GM23338 (cell line): ENCODE results near the gene NDUFA11. TPM values are rescaled to one million over a fixed set of nuclear protein-coding genes. Genes with fewer than 3 reads are reported as not detected.

Experiments
- ATAC-seq: fragments of 200-7000 bp; cut with Tn5 transposase; 3 replicates; pipeline ENCODE4 v1.9.1; 2020
- DNase-seq: peaks from one replicate; pipeline ENCODE4 v3.0.0-alpha.2; 2015; ENCODE audit warnings: low spot score
- H2AFZ ChIP-seq: fragments of 200-600 bp; sonication (generic); 2 replicates; pipeline ENCODE4 v1.8.0; 2016; ENCODE audit warnings: antibody characterized with exemption, mild to moderate bottlenecking, moderate library complexity
- H3F3A ChIP-seq: fragments of 200-600 bp; sonication (generic); replicated peaks from 2 replicates; pipeline ENCODE4 v1.8.0; 2017; ENCODE audit warnings: antibody characterized with exemption, mixed run types, low read depth
- H3K27ac ChIP-seq: fragments of 200-600 bp; sonication (generic); 2 replicates; pipeline ENCODE4 v1.6.1; 2016; ENCODE audit warnings: low read depth
- H3K27me3 ChIP-seq: fragments of 200-600 bp; sonication (generic); 2 replicates; pipeline ENCODE4 v1.8.0; 2016; ENCODE audit warnings: mild to moderate bottlenecking, mixed run types, moderate library complexity; ENCODE audit not compliant: insufficient read depth
- H3K36me3 ChIP-seq: fragments of 200-600 bp; sonication (generic); 2 replicates; pipeline ENCODE4 v1.8.0; 2016; ENCODE audit warnings: mild to moderate bottlenecking; ENCODE audit not compliant: insufficient read depth
- H3K4me1 ChIP-seq: fragments of 200-600 bp; sonication (generic); 2 replicates; pipeline ENCODE4 v1.8.0; 2016; ENCODE audit warnings: mild to moderate bottlenecking, moderate library complexity; ENCODE audit not compliant: insufficient read depth
- H3K4me2 ChIP-seq: fragments of 200-600 bp; sonication (generic); 2 replicates; pipeline ENCODE4 v1.7.1; 2017; ENCODE audit warnings: mixed run types
- H3K4me3 ChIP-seq: fragments of 200-600 bp; sonication (generic); 2 replicates; pipeline ENCODE4 v1.6.1; 2016; ENCODE audit warnings: mixed run types
- H3K79me2 ChIP-seq: fragments of 200-600 bp; sonication (generic); replicated peaks from 2 replicates; pipeline ENCODE4 v1.8.0; 2017; ENCODE audit warnings: mild to moderate bottlenecking; ENCODE audit not compliant: insufficient read depth
- H3K9me2 ChIP-seq: fragments of 200-600 bp; sonication (generic); 2 replicates; pipeline ENCODE4 v1.8.0; 2017; ENCODE audit not compliant: insufficient read depth
- H4K20me1 ChIP-seq: fragments of 200-600 bp; sonication (generic); replicated peaks from 2 replicates; pipeline ENCODE4 v1.8.0; 2017; ENCODE audit warnings: mild to moderate bottlenecking; ENCODE audit not compliant: insufficient read depth
- H3K27ac Mint-ChIP-seq: 2 replicates; pipeline ENCODE4 v1.8.0; 2020; ENCODE audit warnings: inconsistent platforms, mild to moderate bottlenecking, moderate library complexity, mixed read lengths
- H3K27me3 Mint-ChIP-seq: 3 replicates; pipeline ENCODE4 v1.8.0; 2022; ENCODE audit warnings: low read depth, mild to moderate bottlenecking, moderate library complexity, mixed read lengths, inconsistent platforms; ENCODE audit not compliant: insufficient read depth, poor library complexity
- H3K36me3 Mint-ChIP-seq: 3 replicates; pipeline ENCODE4 v1.8.0; 2021; ENCODE audit warnings: low read depth, mild to moderate bottlenecking, inconsistent platforms, moderate library complexity, mixed read lengths
- H3K4me1 Mint-ChIP-seq: 3 replicates; pipeline ENCODE4 v1.8.0; 2020; ENCODE audit warnings: mild to moderate bottlenecking, inconsistent platforms, mixed read lengths
- H3K4me3 Mint-ChIP-seq: 3 replicates; pipeline ENCODE4 v1.8.0; 2021; ENCODE audit warnings: moderate library complexity, mild to moderate bottlenecking, inconsistent platforms, mixed read lengths
- H3K9me3 Mint-ChIP-seq: 3 replicates; pipeline ENCODE4 v1.8.0; 2020; ENCODE audit warnings: moderate library complexity, mild to moderate bottlenecking, inconsistent platforms, mixed read lengths
- CREB1 ChIP-seq: fragments of 250-450 bp; sonication (Bioruptor Pico); IDR thresholded peaks from 2 replicates; pipeline ENCODE4 v1.5.0; 2020; ENCODE audit warnings: low read depth, mild to moderate bottlenecking, moderate library complexity
- EZH2 ChIP-seq: fragments of 200-600 bp; sonication (generic); IDR thresholded peaks from one replicate; pipeline ENCODE4 v1.8.0; 2017; ENCODE audit warnings: antibody characterized with exemption, mild to moderate bottlenecking, low read depth; ENCODE audit not compliant: unreplicated experiment
- EZH2phosphoT487 ChIP-seq: fragments of 200-600 bp; sonication (generic); IDR thresholded peaks from one replicate; pipeline ENCODE4 v1.8.1; 2018; ENCODE audit warnings: antibody characterized with exemption; ENCODE audit not compliant: unreplicated experiment
- JUNB ChIP-seq: IDR thresholded peaks from one replicate; pipeline ENCODE4 v1.6.1; 2016; ENCODE audit warnings: antibody characterized with exemption; ENCODE audit not compliant: unreplicated experiment
- NANOG ChIP-seq: IDR thresholded peaks from 2 replicates; pipeline ENCODE4 v1.6.1; 2016; ENCODE audit warnings: antibody characterized with exemption, borderline replicate concordance
- POLR2AphosphoS5 ChIP-seq: IDR thresholded peaks from 2 replicates; pipeline ENCODE4 v1.6.1; 2016; ENCODE audit warnings: antibody characterized with exemption, low read depth
- STAT1 ChIP-seq: IDR thresholded peaks from one replicate; pipeline ENCODE4 v1.6.1; 2016; ENCODE audit warnings: antibody characterized with exemption; ENCODE audit not compliant: unreplicated experiment
- ZNF114 ChIP-seq: fragments of 250-450 bp; sonication (Bioruptor Pico); IDR thresholded peaks from 2 replicates; pipeline ENCODE4 v1.5.0; 2020; ENCODE audit warnings: mild to moderate bottlenecking, moderate library complexity
- ZNF331 ChIP-seq: fragments of 250-450 bp; sonication (Bioruptor Pico); IDR thresholded peaks from 2 replicates; pipeline ENCODE4 v1.5.0; 2020; ENCODE audit warnings: low read depth, mild to moderate bottlenecking, moderate library complexity
- polyA plus RNA-seq: library from polyadenylated mRNA; unstranded; fragments of >200 nt; fragmentation: Nextera tagmentation; extraction: Ambion mirVana; gene quantifications from 2 replicates; pipeline ENCODE4 v1.2.1, GENCODE V29; 2016
- total RNA-seq: library from RNA; depleted of rRNA; stranded (reverse); fragments of >200 nt; shearing (Covaris generic); gene quantifications from 2 replicates; pipeline ENCODE4 v1.2.3, GENCODE V29; 2014
- TF ChIP-seq, protein P1 (sequence below): IDR thresholded peaks from one replicate; pipeline ENCODE4 v1.6.1; 2018; ENCODE audit warnings: antibody characterized with exemption; ENCODE audit not compliant: unreplicated experiment
- TF ChIP-seq, protein P2 (sequence below), 2 experiments: fragments of 200-600 bp in 1 of 2; sonication (generic) in 1 of 2; conservative IDR thresholded peaks; 2 replicates each; pipeline versions ENCODE4 v1.5.1 to v1.6.1; 2016 to 2017; ENCODE audit warnings: antibody characterized with exemption in 2 of 2, low read depth in 2 of 2, mild to moderate bottlenecking in 2 of 2, moderate library complexity in 1 of 2
- TF ChIP-seq, protein P3 (sequence below): IDR thresholded peaks from 2 replicates; pipeline ENCODE4 v1.6.1; 2016; ENCODE audit warnings: antibody characterized with exemption

The NDUFA11 gene
- total and polyA plus RNA-seq, 2 experiments from 2014 or later = 171 to 523 TPM

DNA sequence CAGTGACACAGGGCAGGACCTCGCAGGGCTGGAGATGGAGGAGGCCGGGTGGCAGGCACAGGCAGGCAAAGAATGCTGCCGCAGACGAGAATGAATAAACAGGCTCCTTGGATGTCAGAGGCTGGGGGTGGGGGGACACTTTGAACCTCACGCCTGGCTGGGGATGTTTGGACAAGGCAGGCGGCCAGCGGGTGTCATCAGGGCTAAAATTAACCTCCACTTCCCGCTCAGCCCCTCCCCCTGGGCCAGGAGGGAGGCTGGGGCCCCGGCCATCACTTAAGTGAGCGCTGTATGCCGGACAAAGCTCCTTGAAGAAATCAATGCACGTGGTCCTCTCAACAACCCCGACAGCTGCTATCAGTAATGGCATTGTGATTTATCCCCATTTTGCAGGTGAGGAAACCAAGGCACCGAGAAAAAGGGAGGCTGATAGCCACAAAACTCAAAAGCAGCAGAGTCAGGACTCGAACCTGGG lies 22.9 kb downstream of the NDUFA11 start:
- H3K79me2 ChIP-seq = no peaks in the 10 kb centered on the region
- H3K36me3 ChIP-seq = no peaks in the 10 kb centered on the region
- no peaks in the 10 kb centered on the region for H3K9me2 ChIP-seq
- DNase-seq (peak; percentile 43), ATAC-seq (peak; percentile 53)
- no peaks in the 10 kb centered on the region for H3K27me3 ChIP-seq
- H3K4me1 ChIP-seq = peaks cover 14% of the 10 kb centered on the region; the same call in 1 of the 2 replicates
- Mint-ChIP-seq H3K4me3 (no peak overlapping the region), H3K36me3 (no peaks in the 10 kb centered on the region), H3K27me3 (peaks cover 5% of the 10 kb centered on the region), H3K4me1 (peaks cover 14% of the 10 kb centered on the region), H3K27ac (no peak overlapping the region), H3K9me3 (no peaks in the 10 kb centered on the region; the same call in 2 of the 3 replicates)
- peak overlapping the region; percentile 64; the same call in 1 of the 2 replicates for H3K4me2 ChIP-seq
- 0 out of 2 replicates have a peak overlapping the region, but pooled peaks have one; percentile 18 for H2AFZ ChIP-seq
- no peaks in the 10 kb centered on the region for H3F3A ChIP-seq
- TF ChIP-seq EZH2 (no peak), ZNF331 (no peak), ZNF114 (CRISPR knock-in tag) (no peak), CREB1 (no peak)
- TF ChIP-seq, protein P1, sequence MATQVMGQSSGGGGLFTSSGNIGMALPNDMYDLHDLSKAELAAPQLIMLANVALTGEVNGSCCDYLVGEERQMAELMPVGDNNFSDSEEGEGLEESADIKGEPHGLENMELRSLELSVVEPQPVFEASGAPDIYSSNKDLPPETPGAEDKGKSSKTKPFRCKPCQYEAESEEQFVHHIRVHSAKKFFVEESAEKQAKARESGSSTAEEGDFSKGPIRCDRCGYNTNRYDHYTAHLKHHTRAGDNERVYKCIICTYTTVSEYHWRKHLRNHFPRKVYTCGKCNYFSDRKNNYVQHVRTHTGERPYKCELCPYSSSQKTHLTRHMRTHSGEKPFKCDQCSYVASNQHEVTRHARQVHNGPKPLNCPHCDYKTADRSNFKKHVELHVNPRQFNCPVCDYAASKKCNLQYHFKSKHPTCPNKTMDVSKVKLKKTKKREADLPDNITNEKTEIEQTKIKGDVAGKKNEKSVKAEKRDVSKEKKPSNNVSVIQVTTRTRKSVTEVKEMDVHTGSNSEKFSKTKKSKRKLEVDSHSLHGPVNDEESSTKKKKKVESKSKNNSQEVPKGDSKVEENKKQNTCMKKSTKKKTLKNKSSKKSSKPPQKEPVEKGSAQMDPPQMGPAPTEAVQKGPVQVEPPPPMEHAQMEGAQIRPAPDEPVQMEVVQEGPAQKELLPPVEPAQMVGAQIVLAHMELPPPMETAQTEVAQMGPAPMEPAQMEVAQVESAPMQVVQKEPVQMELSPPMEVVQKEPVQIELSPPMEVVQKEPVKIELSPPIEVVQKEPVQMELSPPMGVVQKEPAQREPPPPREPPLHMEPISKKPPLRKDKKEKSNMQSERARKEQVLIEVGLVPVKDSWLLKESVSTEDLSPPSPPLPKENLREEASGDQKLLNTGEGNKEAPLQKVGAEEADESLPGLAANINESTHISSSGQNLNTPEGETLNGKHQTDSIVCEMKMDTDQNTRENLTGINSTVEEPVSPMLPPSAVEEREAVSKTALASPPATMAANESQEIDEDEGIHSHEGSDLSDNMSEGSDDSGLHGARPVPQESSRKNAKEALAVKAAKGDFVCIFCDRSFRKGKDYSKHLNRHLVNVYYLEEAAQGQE = no peak
- TF ChIP-seq, protein P2, sequence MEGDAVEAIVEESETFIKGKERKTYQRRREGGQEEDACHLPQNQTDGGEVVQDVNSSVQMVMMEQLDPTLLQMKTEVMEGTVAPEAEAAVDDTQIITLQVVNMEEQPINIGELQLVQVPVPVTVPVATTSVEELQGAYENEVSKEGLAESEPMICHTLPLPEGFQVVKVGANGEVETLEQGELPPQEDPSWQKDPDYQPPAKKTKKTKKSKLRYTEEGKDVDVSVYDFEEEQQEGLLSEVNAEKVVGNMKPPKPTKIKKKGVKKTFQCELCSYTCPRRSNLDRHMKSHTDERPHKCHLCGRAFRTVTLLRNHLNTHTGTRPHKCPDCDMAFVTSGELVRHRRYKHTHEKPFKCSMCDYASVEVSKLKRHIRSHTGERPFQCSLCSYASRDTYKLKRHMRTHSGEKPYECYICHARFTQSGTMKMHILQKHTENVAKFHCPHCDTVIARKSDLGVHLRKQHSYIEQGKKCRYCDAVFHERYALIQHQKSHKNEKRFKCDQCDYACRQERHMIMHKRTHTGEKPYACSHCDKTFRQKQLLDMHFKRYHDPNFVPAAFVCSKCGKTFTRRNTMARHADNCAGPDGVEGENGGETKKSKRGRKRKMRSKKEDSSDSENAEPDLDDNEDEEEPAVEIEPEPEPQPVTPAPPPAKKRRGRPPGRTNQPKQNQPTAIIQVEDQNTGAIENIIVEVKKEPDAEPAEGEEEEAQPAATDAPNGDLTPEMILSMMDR (conservative IDR thresholded peaks at IDR 0.05; ENCODE audit: low read depth in 2 of 2) = no peak
- H4K20me1 ChIP-seq = no peaks in the 10 kb centered on the region
- H3K27ac ChIP-seq = no peak overlapping the region
- H3K4me3 ChIP-seq = no peak overlapping the region

DNA sequence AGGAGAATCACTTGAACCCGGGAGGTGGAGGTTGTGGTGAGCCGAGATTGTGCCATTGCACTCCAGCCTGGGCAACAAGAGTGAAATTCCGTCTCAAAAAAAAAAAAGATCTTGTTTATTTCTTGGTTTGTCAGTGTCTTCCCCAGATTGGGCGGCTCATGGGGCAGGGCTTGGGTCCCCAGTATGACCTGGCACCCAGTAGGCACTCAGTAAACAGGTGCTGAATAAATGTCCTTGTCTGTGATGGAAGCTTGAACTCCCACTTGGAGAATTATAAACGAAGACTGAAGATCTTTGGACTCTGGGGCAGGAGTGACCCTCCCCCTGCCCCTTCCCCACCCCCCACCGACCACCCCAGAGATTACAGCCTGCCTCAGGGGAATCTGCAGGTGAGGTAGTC lies 23.4 kb downstream of the NDUFA11 start:
- H3K36me3 Mint-ChIP-seq = no peaks in the 10 kb centered on the region
- no peaks in the 10 kb centered on the region for H3K36me3 ChIP-seq
- ATAC-seq (no peak), DNase-seq (no peak)
- H3K4me1 Mint-ChIP-seq = peaks cover 14% of the 10 kb centered on the region
- H3K4me3 ChIP-seq = no peak overlapping the region
- no peaks in the 10 kb centered on the region; the same call in 2 of the 3 replicates for H3K9me3 Mint-ChIP-seq
- H3K27ac Mint-ChIP-seq = no peak overlapping the region
- H3K27me3 Mint-ChIP-seq = peaks cover 5% of the 10 kb centered on the region
- H4K20me1 ChIP-seq = no peaks in the 10 kb centered on the region
- H3K27me3 ChIP-seq = no peaks in the 10 kb centered on the region
- no peaks in the 10 kb centered on the region for H3F3A ChIP-seq
- peak overlapping the region; percentile 38; the same call in 1 of the 2 replicates for H3K4me2 ChIP-seq
- H3K9me2 ChIP-seq = no peaks in the 10 kb centered on the region
- no peak overlapping the region for H3K27ac ChIP-seq
- no peak overlapping the region for H2AFZ ChIP-seq
- H3K4me1 ChIP-seq = peaks cover 14% of the 10 kb centered on the region; the same call in 1 of the 2 replicates
- no peaks in the 10 kb centered on the region for H3K79me2 ChIP-seq
- no peak overlapping the region for H3K4me3 Mint-ChIP-seq
- TF ChIP-seq EZH2 = no peak
- no peak for TF ChIP-seq NANOG
- TF ChIP-seq POLR2AphosphoS5 = no peak
- no peak for TF ChIP-seq EZH2phosphoT487
- no peak for TF ChIP-seq STAT1
- TF ChIP-seq JUNB = no peak
- TF ChIP-seq, protein P3, sequence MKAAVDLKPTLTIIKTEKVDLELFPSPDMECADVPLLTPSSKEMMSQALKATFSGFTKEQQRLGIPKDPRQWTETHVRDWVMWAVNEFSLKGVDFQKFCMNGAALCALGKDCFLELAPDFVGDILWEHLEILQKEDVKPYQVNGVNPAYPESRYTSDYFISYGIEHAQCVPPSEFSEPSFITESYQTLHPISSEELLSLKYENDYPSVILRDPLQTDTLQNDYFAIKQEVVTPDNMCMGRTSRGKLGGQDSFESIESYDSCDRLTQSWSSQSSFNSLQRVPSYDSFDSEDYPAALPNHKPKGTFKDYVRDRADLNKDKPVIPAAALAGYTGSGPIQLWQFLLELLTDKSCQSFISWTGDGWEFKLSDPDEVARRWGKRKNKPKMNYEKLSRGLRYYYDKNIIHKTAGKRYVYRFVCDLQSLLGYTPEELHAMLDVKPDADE = no peak
